Suprapubic skin (tissue), 4 donors: ENCODE measurements around the gene CHN2. TPM values are rescaled to one million over a fixed set of nuclear protein-coding genes. Genes with fewer than 3 reads are reported as not detected.

Experiments
- DNase-seq, 2 donors: peaks; one replicate each; pipeline ENCODE4 v3.0.0-alpha.2; 2019; ENCODE audit warnings: low spot score in 2 of 2
- H3K27ac ChIP-seq: fragments of 200-600 bp; sonication (generic); one replicate; pipeline ENCODE4 v1.5.1; 2019
- H3K27me3 ChIP-seq: fragments of 200-600 bp; sonication (generic); one replicate; pipeline ENCODE4 v1.5.1; 2019
- H3K36me3 ChIP-seq: fragments of 200-600 bp; sonication (generic); one replicate; pipeline ENCODE4 v1.5.1; 2019
- H3K4me1 ChIP-seq: fragments of 200-600 bp; sonication (generic); one replicate; pipeline ENCODE4 v1.5.1; 2019
- H3K4me3 ChIP-seq: fragments of 200-600 bp; sonication (generic); one replicate; pipeline ENCODE4 v1.5.1; 2019; ENCODE audit warnings: mild to moderate bottlenecking
- H3K9me3 ChIP-seq: fragments of 200-600 bp; sonication (generic); one replicate; pipeline ENCODE4 v1.5.1; 2019
- CTCF ChIP-seq, 2 donors: fragments of 200-600 bp in 1 of 2; fragments of 450-650 bp in 1 of 2; sonication (generic) in 1 of 2; IDR thresholded peaks; one replicate each; pipeline ENCODE4 v1.5.1; 2016 to 2019; ENCODE audit warnings: antibody characterized with exemption in 2 of 2, mild to moderate bottlenecking in 1 of 2, moderate library complexity in 1 of 2
- EP300 ChIP-seq: sonication (generic); formaldehyde crosslinking; IDR thresholded peaks from one replicate; pipeline ENCODE4 v1.6.1; 2017; ENCODE audit warnings: antibody characterized with exemption
- POLR2A ChIP-seq, 2 donors: fragments of 450-650 bp; IDR thresholded peaks; one replicate each; pipeline ENCODE4 v1.6.1; 2017; ENCODE audit warnings: antibody characterized with exemption in 2 of 2, mild to moderate bottlenecking in 2 of 2, moderate library complexity in 2 of 2
- POLR2AphosphoS5 ChIP-seq, 3 donors: sonication (generic); formaldehyde crosslinking; IDR thresholded peaks; one replicate each; pipeline ENCODE4 v1.6.1; 2017; ENCODE audit warnings: antibody characterized with exemption in 3 of 3
- WGBS: methylation state at CpG from one replicate; pipeline ENCODE4 v1.1.5; 2018; 5-methylcytosine and 5-hydroxymethylcytosine counted together
- total RNA-seq, 4 donors: library from RNA; depleted of rRNA; stranded (reverse); fragments of >200 nt; gene quantifications; one replicate each; pipeline ENCODE4 v1.1.0, GENCODE V29; 2016

Gene CHN2
- total RNA-seq, 4 donors from 2014 or later = 3.3 to 9.6 (median 6.2) TPM

- H3K9me3 ChIP-seq = no peaks in the 10 kb centered on the region
- 97% methylated on average over 3 of the region's 3 CpGs for WGBS
- no peak for DNase-seq
- no peaks in the 10 kb centered on the region for H3K4me1 ChIP-seq
- peaks cover 5% of the 10 kb centered on the region for H3K27me3 ChIP-seq
- no peak overlapping the region for H3K4me3 ChIP-seq
- H3K36me3 ChIP-seq = no peaks in the 10 kb centered on the region
- TF ChIP-seq POLR2AphosphoS5 (IDR thresholded peaks at IDR 0.05) (no peak), CTCF (IDR thresholded peaks at IDR 0.05) (no peak), EP300 (no peak), POLR2A (IDR thresholded peaks at IDR 0.05) (no peak)
- H3K27ac ChIP-seq = no peak overlapping the region
Observed at GRCh38 chr7:29469281-29469680, 274.7 kb downstream of the CHN2 start.

GRCh38 chr7:29469976-29470557 is 275.5 kb downstream of the CHN2 start:
- no peak overlapping the region for H3K27ac ChIP-seq
- H3K9me3 ChIP-seq = no peaks in the 10 kb centered on the region
- H3K4me1 ChIP-seq = no peaks in the 10 kb centered on the region
- WGBS = 97% methylated on average over 3 of the region's 3 CpGs
- TF ChIP-seq CTCF (IDR thresholded peaks at IDR 0.05) = no peak
- TF ChIP-seq POLR2A (IDR thresholded peaks at IDR 0.05) = no peak
- TF ChIP-seq POLR2AphosphoS5 (IDR thresholded peaks at IDR 0.05) = no peak
- no peak for TF ChIP-seq EP300
- DNase-seq = no peak
- peaks cover 5% of the 10 kb centered on the region for H3K27me3 ChIP-seq
- H3K36me3 ChIP-seq = no peaks in the 10 kb centered on the region
- H3K4me3 ChIP-seq = no peak overlapping the region

GRCh38 chr7:29471444-29472138 is 277.0 kb downstream of the CHN2 start:
- WGBS = 86% methylated on average over 13 of the region's 13 CpGs
- no peak for DNase-seq
- Histone ChIP-seq H3K27ac (no peak overlapping the region), H3K4me3 (no peak overlapping the region), H3K36me3 (no peaks in the 10 kb centered on the region), H3K4me1 (no peaks in the 10 kb centered on the region), H3K9me3 (no peaks in the 10 kb centered on the region), H3K27me3 (peaks cover 5% of the 10 kb centered on the region)
- TF ChIP-seq CTCF (IDR thresholded peaks at IDR 0.05) (no peak), EP300 (no peak), POLR2A (IDR thresholded peaks at IDR 0.05) (no peak), POLR2AphosphoS5 (IDR thresholded peaks at IDR 0.05) (no peak)

DNA sequence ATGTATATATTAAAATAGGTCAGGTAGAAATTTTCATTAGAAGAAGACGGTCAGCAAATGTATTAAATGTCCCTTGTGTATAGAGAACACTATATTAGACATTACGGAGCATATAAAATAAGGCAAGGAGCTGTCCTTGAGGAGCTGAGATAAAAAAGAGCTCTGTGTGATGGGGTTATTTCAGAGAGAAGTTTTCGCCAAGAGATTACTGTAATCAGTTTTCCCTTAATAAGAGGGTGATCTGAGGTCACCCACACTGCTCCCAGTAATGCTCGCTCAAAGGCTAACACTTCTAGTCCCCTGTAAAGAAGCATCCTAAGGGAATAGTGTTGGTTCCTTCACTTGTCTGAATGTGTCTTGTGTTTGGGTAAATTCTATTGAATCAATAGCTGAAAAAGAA is 282.3 kb downstream of the CHN2 start:
- Histone ChIP-seq H3K27me3 (no peaks in the 10 kb centered on the region), H3K36me3 (no peaks in the 10 kb centered on the region), H3K4me1 (no peaks in the 10 kb centered on the region), H3K27ac (no peak overlapping the region), H3K9me3 (no peaks in the 10 kb centered on the region), H3K4me3 (no peak overlapping the region)
- 88% methylated on average over 4 of the region's 4 CpGs for WGBS
- TF ChIP-seq POLR2AphosphoS5 (IDR thresholded peaks at IDR 0.05) (no peak), EP300 (no peak), POLR2A (IDR thresholded peaks at IDR 0.05) (no peak), CTCF (IDR thresholded peaks at IDR 0.05) (no peak)
- DNase-seq = no peak

- 97% methylated on average over 3 of the region's 3 CpGs for WGBS
- no peak for DNase-seq
- Histone ChIP-seq H3K36me3 (no peaks in the 10 kb centered on the region), H3K4me3 (no peak overlapping the region), H3K4me1 (no peaks in the 10 kb centered on the region), H3K9me3 (no peaks in the 10 kb centered on the region), H3K27ac (no peak overlapping the region), H3K27me3 (no peaks in the 10 kb centered on the region)
- TF ChIP-seq POLR2AphosphoS5 (IDR thresholded peaks at IDR 0.05) (no peak), POLR2A (IDR thresholded peaks at IDR 0.05) (no peak), EP300 (no peak), CTCF (IDR thresholded peaks at IDR 0.05) (no peak)
Observed at GRCh38 chr7:29478226-29478625, 283.7 kb downstream of the CHN2 start.
